GM10266 (cell line): Measurements from ENCODE around the gene TRA2A.

Source experiments
- DNase-seq: peaks from one replicate; pipeline ENCODE4 v3.0.0; 2012; ENCODE audit errors: extremely low spot score
- CTCF ChIP-seq: IDR thresholded peaks from 2 replicates; pipeline ENCODE4 v1.5.1; 2012; ENCODE audit warnings: mild to moderate bottlenecking, low read depth; ENCODE audit not compliant: control insufficient read depth, insufficient read depth; ENCODE audit errors: missing control alignments

Gene TRA2A

GRCh38 chr7:23456093-23456492 is 75.7 kb downstream of the TRA2A start:
- TF ChIP-seq CTCF, result no peak

GRCh38 chr7:23454881-23455526 is 76.8 kb downstream of the TRA2A start:
- no peak for DNase-seq
- no peak for TF ChIP-seq CTCF

More at GRCh38 chr7:23456093-23456492, 75.7 kb downstream of the TRA2A start:
- DNase-seq, result no peak
